Ishikawa (cell line): ENCODE data around the gene CSDE1.

Experiments
- CEBPB ChIP-seq: IDR thresholded peaks from 2 replicates; pipeline ENCODE4 v1.6.1; 2012
- CREB1 ChIP-seq: IDR thresholded peaks from 2 replicates; pipeline ENCODE4 v1.6.1; 2012; ENCODE audit warnings: low read depth
- EGR1 ChIP-seq: IDR thresholded peaks from 2 replicates; pipeline ENCODE4 v1.6.1; 2012
- EP300 ChIP-seq: IDR thresholded peaks from 2 replicates; pipeline ENCODE4 v1.6.1; 2012; ENCODE audit warnings: borderline replicate concordance
- FOXM1 ChIP-seq: IDR thresholded peaks from 2 replicates; pipeline ENCODE4 v1.6.1; 2012; ENCODE audit warnings: low read depth, borderline replicate concordance
- NFIC ChIP-seq: IDR thresholded peaks from 2 replicates; pipeline ENCODE4 v1.6.1; 2012
- REST ChIP-seq: IDR thresholded peaks from 2 replicates; pipeline ENCODE4 v1.6.1; 2012; ENCODE audit warnings: low read depth, mild to moderate bottlenecking
- TCF12 ChIP-seq: IDR thresholded peaks from 2 replicates; pipeline ENCODE4 v1.6.1; 2012; ENCODE audit warnings: low read depth
- USF1 ChIP-seq: IDR thresholded peaks from 2 replicates; pipeline ENCODE4 v1.6.1; 2012
- YY1 ChIP-seq: IDR thresholded peaks from 2 replicates; pipeline ENCODE4 v1.6.1; 2012; ENCODE audit warnings: low read depth

- TF ChIP-seq EGR1 (no peak), CREB1 (no peak), USF1 (no peak), FOXM1 (no peak), EP300 (no peak), CEBPB (no peak), YY1 (no peak), REST (no peak), NFIC (no peak), TCF12 (no peak)
Measured at GRCh38 chr1:114701931-114702330, 55.9 kb downstream of the CSDE1 start.
